K562 (cell line): ENCODE results near the gene RBM26. TPM values are rescaled to one million over a fixed set of nuclear protein-coding genes. Genes with fewer than 3 reads are reported as not detected.

Source experiments
- ATAC-seq: fragments of 200-7000 bp; cut with Tn5 transposase; 3 replicates; pipeline ENCODE4 v1.9.1; 2020; ENCODE audit warnings: moderate library complexity
- BruUV-seq: library from RNA; stranded (reverse); fragments of 400-500 nt; replicated peaks from 2 replicates; lab custom pipeline; 2021; lab: Mats Ljungman, UMichigan
- CTCF ChIA-PET: fragments of 300-600 bp; formaldehyde crosslinking; extraction: SDS; loops from one replicate; lab custom pipeline; 2021; ENCODE audit warnings: low intra/inter-chr PET ratio; lab: Yijun Ruan, JAX
- POLR2A ChIA-PET: fragments of 300-600, 350-650 bp; sonication (Branson Sonifier 250); formaldehyde crosslinking; extraction: SDS; loops from one replicate; lab custom pipeline; 2021; ENCODE audit warnings: antibody characterized with exemption, inconsistent platforms; lab: Yijun Ruan, JAX
- DNase-seq, 4 experiments: peaks; one replicate each; pipeline versions ENCODE4 v3.0.0 to v3.0.0-alpha.2; 2011 to 2018; ENCODE audit warnings: low spot score in 3 of 4, mixed read lengths in 3 of 4; ENCODE audit errors: extremely low read depth in 1 of 4
- FAIRE-seq: peaks from 2 replicates; lab custom pipeline; 2011; peaks lifted over from hg19 to GRCh38; lab: Jason Lieb, UNC
- H2AFZ ChIP-seq: 2 replicates; pipeline ENCODE4 v1.6.0; 2011; ENCODE audit warnings: low read depth, low read length, control low read depth, inconsistent platforms
- H3K27ac ChIP-seq: fragments of 200-600 bp; 3 replicates; pipeline ENCODE4 v1.8.0; 2011; ENCODE audit warnings: low read depth, mild to moderate bottlenecking, control low read depth, inconsistent platforms, low read length, moderate library complexity, mixed read lengths; ENCODE audit errors: extremely low read depth
- H3K27me3 ChIP-seq, 2 experiments: fragments of 300-600 bp in 1 of 2; 2 replicates in 1 of 2; 3 replicates in 1 of 2; pipeline versions ENCODE4 v1.6.0 to v1.8.0; 2011; ENCODE audit warnings: inconsistent platforms in 2 of 2, low read length in 2 of 2, mild to moderate bottlenecking in 1 of 2, mixed read lengths in 1 of 2, moderate library complexity in 1 of 2; ENCODE audit not compliant: control insufficient read depth in 2 of 2, insufficient read depth in 2 of 2
- H3K36me3 ChIP-seq: fragments of 300-600 bp; 3 replicates; pipeline ENCODE4 v1.8.0; 2011; ENCODE audit warnings: mild to moderate bottlenecking, low read length, inconsistent platforms; ENCODE audit not compliant: control insufficient read depth, insufficient read depth
- H3K4me1 ChIP-seq, 2 experiments: fragments of 200-600 bp in 1 of 2; replicated peaks in 1 of 2; 2 replicates in 1 of 2; 3 replicates in 1 of 2; pipeline versions ENCODE4 v1.5.1 to v1.8.0; 2011; ENCODE audit warnings: inconsistent platforms in 2 of 2, low read length in 2 of 2, mild to moderate bottlenecking in 1 of 2, mixed read lengths in 1 of 2, moderate library complexity in 1 of 2; ENCODE audit not compliant: control insufficient read depth in 2 of 2, insufficient read depth in 2 of 2
- H3K4me2 ChIP-seq: 2 replicates; pipeline ENCODE4 v1.6.1; 2011; ENCODE audit warnings: low read length, control low read depth, inconsistent platforms, mixed read lengths; ENCODE audit not compliant: insufficient read depth
- H3K4me3 ChIP-seq: fragments of 200-600 bp; sonication (generic), shearing (Covaris generic); 2 replicates; pipeline ENCODE4 v1.5.1; 2016; ENCODE audit warnings: control low read depth, inconsistent platforms
- H3K79me2 ChIP-seq: fragments of 200-600 bp; 3 replicates; pipeline ENCODE4 v1.8.0; 2011; ENCODE audit warnings: low read length, inconsistent platforms; ENCODE audit not compliant: control insufficient read depth, insufficient read depth
- H3K9ac ChIP-seq, 2 experiments: 2 replicates each; pipeline versions ENCODE4 v1.6.0 to v1.6.1; 2011; ENCODE audit warnings: low read depth in 2 of 2, low read length in 2 of 2, control low read depth in 1 of 2, inconsistent platforms in 1 of 2, mild to moderate bottlenecking in 1 of 2, mixed read lengths in 1 of 2; ENCODE audit not compliant: insufficient read depth in 1 of 2
- H3K9me1 ChIP-seq: one replicate; pipeline ENCODE4 v1.6.0; 2011; ENCODE audit warnings: inconsistent platforms, mild to moderate bottlenecking, low read length, moderate library complexity; ENCODE audit not compliant: control insufficient read depth, insufficient read depth
- H3K9me3 ChIP-seq: replicated peaks from 2 replicates; pipeline ENCODE4 v1.5.1; 2011; ENCODE audit warnings: low read depth, low read length, inconsistent platforms; ENCODE audit not compliant: control insufficient read depth, insufficient read depth
- H4K20me1 ChIP-seq: replicated peaks from 2 replicates; pipeline ENCODE4 v1.6.1; 2011; ENCODE audit warnings: low read length, inconsistent platforms, mixed read lengths; ENCODE audit not compliant: control insufficient read depth, insufficient read depth
- EHMT2 ChIP-seq: fragments of 450-650 bp; IDR thresholded peaks from 2 replicates; pipeline ENCODE4 v1.6.1; 2018; ENCODE audit warnings: antibody characterized with exemption
- EWSR1 ChIP-seq: fragments of 450-650 bp; IDR thresholded peaks from 2 replicates; pipeline ENCODE4 v1.6.1; 2018; ENCODE audit warnings: borderline replicate concordance, mild to moderate bottlenecking, low read depth, moderate library complexity; ENCODE audit not compliant: partially characterized antibody
- GABPB2 ChIP-seq: fragments of 250-450 bp; sonication (Bioruptor Pico); conservative IDR thresholded peaks from 2 replicates; pipeline ENCODE4 v1.5.1; 2021; ENCODE audit warnings: mild to moderate bottlenecking
- HNRNPH1 ChIP-seq: fragments of 200-400 bp; formaldehyde crosslinking; optimal IDR thresholded peaks from 2 replicates; pipeline ENCODE3; 2017; ENCODE audit warnings: low read depth, mild to moderate bottlenecking, low read length, moderate library complexity
- KAT7 ChIP-seq: sonication (generic); formaldehyde crosslinking; IDR thresholded peaks from 2 replicates; pipeline ENCODE4 v1.8.0; 2022; ENCODE audit warnings: missing genetic modification reagents, mild to moderate bottlenecking, borderline replicate concordance
- MAZ ChIP-seq, 2 experiments: fragments of 450-650 bp in 1 of 2; sonication (generic) in 1 of 2; formaldehyde crosslinking; IDR thresholded peaks in 1 of 2; conservative IDR thresholded peaks in 1 of 2; 2 replicates each; pipeline versions ENCODE4 v1.4.0 to v1.5.0; 2020; ENCODE audit warnings: mild to moderate bottlenecking in 1 of 2, missing genetic modification reagents in 1 of 2
- NEUROD1 ChIP-seq: fragments of 150-350 bp; IDR thresholded peaks from 2 replicates; pipeline ENCODE4 v1.6.1; 2014; ENCODE audit warnings: borderline replicate concordance, low read length, low read depth; ENCODE audit not compliant: partially characterized antibody
- RBM39 ChIP-seq: fragments of 200-400 bp; formaldehyde crosslinking; optimal IDR thresholded peaks from 2 replicates; pipeline ENCODE3; 2018; ENCODE audit warnings: low read depth, low read length
- RUNX1 ChIP-seq: sonication (generic); IDR thresholded peaks from 2 replicates; pipeline ENCODE4 v1.6.1; 2016; ENCODE audit warnings: antibody characterized with exemption, low read depth
- SETDB1 ChIP-seq: IDR thresholded peaks from one replicate; pipeline ENCODE4 v1.6.1; 2012; ENCODE audit warnings: low read length, control low read depth, inconsistent platforms
- TEAD4 ChIP-seq, 2 experiments: sonication (generic) in 1 of 2; formaldehyde crosslinking in 1 of 2; IDR thresholded peaks; 2 replicates each; pipeline versions ENCODE4 v1.6.1 to v1.8.0; 2012 to 2022; ENCODE audit warnings: borderline replicate concordance in 1 of 2, inconsistent platforms in 1 of 2, low read length in 1 of 2, mild to moderate bottlenecking in 1 of 2, missing genetic modification reagents in 1 of 2
- TFAP4 ChIP-seq: sonication (generic); formaldehyde crosslinking; IDR thresholded peaks from 2 replicates; pipeline ENCODE4 v1.8.0; 2022; ENCODE audit warnings: missing genetic modification reagents, mild to moderate bottlenecking, moderate library complexity, borderline replicate concordance
- VEZF1 ChIP-seq: fragments of 200-800 bp; sonication (Bioruptor generic); IDR thresholded peaks from 2 replicates; pipeline ENCODE4 v1.6.1; 2017; ENCODE audit warnings: missing genetic modification characterization, missing compliant biosample characterization
- ZNF232 ChIP-seq: sonication (generic); formaldehyde crosslinking; IDR thresholded peaks from 2 replicates; pipeline ENCODE4 v1.8.0; 2022; ENCODE audit warnings: mild to moderate bottlenecking, missing genetic modification reagents
- ZNF76 ChIP-seq: fragments of 250-450 bp; sonication (Bioruptor Pico); IDR thresholded peaks from 2 replicates; pipeline ENCODE4 v1.4.0; 2020; ENCODE audit warnings: mild to moderate bottlenecking, moderate library complexity, borderline replicate concordance
- ZNF778 ChIP-seq: fragments of 450-650 bp; formaldehyde crosslinking; IDR thresholded peaks from 2 replicates; pipeline ENCODE4 v1.4.0; 2020; ENCODE audit warnings: mild to moderate bottlenecking, moderate library complexity
- WGBS: fragments of 100-300 bp; shearing (Covaris generic); methylation state at CpG from one replicate; pipeline ENCODE4 v1.1.6; 2016; ENCODE audit warnings: low coverage, mixed read lengths; ENCODE audit not compliant: insufficient coverage; ENCODE audit errors: missing lambda C conversion rate; 5-methylcytosine and 5-hydroxymethylcytosine counted together
- in situ Hi-C: fragments of 300-500 bp; cut with MboI; formaldehyde crosslinking; loops from 4 replicates; pipeline ENCODE4 v1.15.0; 2018; ENCODE audit warnings: inconsistent platforms, mixed read lengths
- intact Hi-C: fragments of 100-400 bp; cut with micrococcal nuclease; formaldehyde crosslinking; loops from 2 replicates; pipeline ENCODE4 v1.14.2; 2022
- polyA plus RNA-seq, 8 experiments: library from polyadenylated mRNA; depleted of rRNA in 4 of 8; stranded (reverse) in 5 of 8; unstranded in 3 of 8; fragments of >200 nt; fragmentation: Nextera tagmentation in 2 of 8; fragmentation: Illumina TruSeq in 1 of 8; extraction: Ambion mirVana in 2 of 8; extraction: Trizol in 1 of 8; gene quantifications; 2 replicates each; pipeline versions ENCODE4 v1.2.1 to v1.2.3, GENCODE V29; 2011 to 2014; ENCODE audit warnings: inconsistent platforms in 1 of 8, missing spikeins in 1 of 8
- total RNA-seq, 7 experiments: library from RNA; depleted of rRNA in 6 of 7; stranded (reverse); fragments of >200 nt in 6 of 7; fragmentation: Illumina TruSeq in 2 of 7; extraction: Trizol in 2 of 7; gene quantifications; 2 replicates each; pipeline versions ENCODE4 v1.2.1 to v1.2.3, GENCODE V29; 2011 to 2021; ENCODE audit warnings: low replicate concordance in 1 of 7

The RBM26 gene
- total and polyA plus RNA-seq, 9 of the 15 experiments (the other 6 are each of a cell fraction or from before 2014, with no cell fraction given), result 10.0 to 42.4 (median 26.4) TPM

DNA sequence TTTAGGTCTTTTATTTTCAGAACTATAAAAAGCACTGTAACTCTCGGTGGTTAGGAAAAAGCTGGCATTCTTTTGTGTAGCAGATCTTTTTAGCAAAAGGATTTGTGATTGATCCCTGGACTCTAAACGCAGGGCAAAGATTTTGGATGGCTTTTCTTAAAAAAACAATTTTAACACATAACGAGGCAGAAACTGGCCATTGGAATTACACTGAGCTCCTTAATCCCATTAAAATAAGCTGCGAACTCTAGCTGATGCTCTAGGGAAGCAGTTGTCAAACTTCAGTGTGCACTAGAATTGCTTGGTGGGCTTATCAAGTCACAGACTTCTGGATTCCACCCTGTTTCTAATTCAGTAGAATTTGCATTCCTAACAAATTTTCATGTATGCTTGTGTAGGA is 41.1 kb upstream of the RBM26 start:
- H3K27me3 ChIP-seq, result no peaks in the 10 kb centered on the region
- no peak overlapping the region for H3K4me2 ChIP-seq
- no peak for FAIRE-seq
- no peaks in the 10 kb centered on the region for H3K9me3 ChIP-seq
- no peaks in the 10 kb centered on the region for H4K20me1 ChIP-seq
- no peaks in the 10 kb centered on the region for H3K9me1 ChIP-seq
- intact Hi-C loops (no loop called here), in situ Hi-C loops (loop anchor here (25.0 kb wide), 1 partner anchor 890 kb away; the partner anchor contains the start of gene SPRY2)
- no peak overlapping the region for H3K4me3 ChIP-seq
- H3K36me3 ChIP-seq, result no peaks in the 10 kb centered on the region
- BruUV-seq, result no TSS peak
- H3K27ac ChIP-seq, result no peak overlapping the region
- ATAC-seq, result no peak
- no peak overlapping the region for H2AFZ ChIP-seq
- ChIA-PET CTCF (no interaction called here), POLR2A (no interaction called here)
- WGBS, result 57% methylated on average over 3 of the region's 4 CpGs
- DNase-seq, result no peak
- H3K79me2 ChIP-seq, result no peaks in the 10 kb centered on the region
- TF ChIP-seq KAT7 (no peak), RBM39 (no peak), GABPB2 (no peak), HNRNPH1 (no peak), ZNF232 (no peak), RUNX1 (no peak), TFAP4 (CRISPR knock-in tag) (no peak), EWSR1 (no peak), ZNF76 (CRISPR knock-in tag) (no peak), SETDB1 (no peak), TEAD4 (IDR thresholded peaks at IDR 0.05; ENCODE audit: low read length) (no peak), TEAD4 (CRISPR knock-in tag; IDR thresholded peaks at IDR 0.05; ENCODE audit: borderline replicate concordance) (no peak), VEZF1 (no peak), EHMT2 (no peak), MAZ (CRISPR knock-in tag; conservative IDR thresholded peaks at IDR 0.05 in 1 of 2, IDR thresholded peaks at IDR 0.05 in 1 of 2) (no peak), NEUROD1 (no peak), ZNF778 (CRISPR knock-in tag) (no peak)
- peaks cover 0 to 11% of the 10 kb centered on the region in 2 experiments; a peak in 3 of 5 replicates for H3K4me1 ChIP-seq
- H3K9ac ChIP-seq, result no peak overlapping the region
